ENCODE data around the gene MYH7.

DNA sequence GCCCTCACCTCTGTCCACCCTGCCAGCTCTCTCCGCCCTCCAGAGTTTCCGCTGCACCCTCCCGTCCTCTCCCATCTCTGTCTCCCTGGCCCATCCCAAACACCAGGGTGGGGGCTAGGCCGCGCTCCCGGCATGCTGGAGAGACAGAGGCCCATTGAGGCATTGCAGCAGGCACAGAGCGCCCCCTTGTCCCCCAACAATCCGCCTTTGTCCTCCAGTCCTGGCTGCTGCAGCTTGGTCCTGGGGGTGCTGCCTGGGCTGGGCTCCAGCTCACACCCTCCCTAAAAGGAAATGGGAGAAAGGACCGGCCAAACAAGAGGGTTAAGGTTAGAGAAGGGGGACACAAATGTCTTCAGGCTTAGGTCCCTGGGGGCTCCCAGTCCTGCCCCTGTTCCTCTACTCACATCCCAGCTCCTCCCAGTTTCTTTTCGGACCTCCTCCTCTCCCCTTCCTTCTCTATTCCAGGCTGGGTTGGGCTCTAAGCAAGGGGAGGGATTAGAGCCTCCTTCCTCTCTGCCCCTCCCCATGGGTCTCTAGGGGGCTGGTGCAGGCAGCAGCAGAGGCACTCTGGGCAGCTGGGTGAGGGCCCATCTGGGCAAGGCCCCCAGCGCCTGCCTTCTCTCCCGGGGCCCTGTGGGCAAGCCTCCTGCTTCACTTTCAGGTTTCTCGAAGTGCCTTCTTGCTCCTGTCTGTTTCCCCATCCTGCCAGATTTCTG is 58.8 kb downstream of the MYH7 start, which contains the start of gene CMTM5:
- TF ChIP-seq, protein P1, sequence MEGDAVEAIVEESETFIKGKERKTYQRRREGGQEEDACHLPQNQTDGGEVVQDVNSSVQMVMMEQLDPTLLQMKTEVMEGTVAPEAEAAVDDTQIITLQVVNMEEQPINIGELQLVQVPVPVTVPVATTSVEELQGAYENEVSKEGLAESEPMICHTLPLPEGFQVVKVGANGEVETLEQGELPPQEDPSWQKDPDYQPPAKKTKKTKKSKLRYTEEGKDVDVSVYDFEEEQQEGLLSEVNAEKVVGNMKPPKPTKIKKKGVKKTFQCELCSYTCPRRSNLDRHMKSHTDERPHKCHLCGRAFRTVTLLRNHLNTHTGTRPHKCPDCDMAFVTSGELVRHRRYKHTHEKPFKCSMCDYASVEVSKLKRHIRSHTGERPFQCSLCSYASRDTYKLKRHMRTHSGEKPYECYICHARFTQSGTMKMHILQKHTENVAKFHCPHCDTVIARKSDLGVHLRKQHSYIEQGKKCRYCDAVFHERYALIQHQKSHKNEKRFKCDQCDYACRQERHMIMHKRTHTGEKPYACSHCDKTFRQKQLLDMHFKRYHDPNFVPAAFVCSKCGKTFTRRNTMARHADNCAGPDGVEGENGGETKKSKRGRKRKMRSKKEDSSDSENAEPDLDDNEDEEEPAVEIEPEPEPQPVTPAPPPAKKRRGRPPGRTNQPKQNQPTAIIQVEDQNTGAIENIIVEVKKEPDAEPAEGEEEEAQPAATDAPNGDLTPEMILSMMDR (conservative IDR thresholded peaks at IDR 0.05) = no peak
- TF ChIP-seq ZFX (IDR thresholded peaks at IDR 0.05) = no peak

All from C4-2B (cell line).